Activated T-cell treated with anti-CD3 and anti-CD28 coated beads for 4 hours (primary cell): ENCODE results near the gene NRARP.

Source experiments
- DNase-seq: peaks from one replicate; pipeline ENCODE4 v3.0.0-alpha.2; 2020

The NRARP gene

GRCh38 chr9:137321726-137322361 is 19.8 kb upstream of the NRARP start:
- DNase-seq, result no peak

- DNase-seq, result no peak
These were observed 18.7 kb upstream of the NRARP start for GRCh38 chr9:137320555-137321384.

- no peak for DNase-seq
These were observed 17.9 kb upstream of the NRARP start for GRCh38 chr9:137319739-137320551.

DNA sequence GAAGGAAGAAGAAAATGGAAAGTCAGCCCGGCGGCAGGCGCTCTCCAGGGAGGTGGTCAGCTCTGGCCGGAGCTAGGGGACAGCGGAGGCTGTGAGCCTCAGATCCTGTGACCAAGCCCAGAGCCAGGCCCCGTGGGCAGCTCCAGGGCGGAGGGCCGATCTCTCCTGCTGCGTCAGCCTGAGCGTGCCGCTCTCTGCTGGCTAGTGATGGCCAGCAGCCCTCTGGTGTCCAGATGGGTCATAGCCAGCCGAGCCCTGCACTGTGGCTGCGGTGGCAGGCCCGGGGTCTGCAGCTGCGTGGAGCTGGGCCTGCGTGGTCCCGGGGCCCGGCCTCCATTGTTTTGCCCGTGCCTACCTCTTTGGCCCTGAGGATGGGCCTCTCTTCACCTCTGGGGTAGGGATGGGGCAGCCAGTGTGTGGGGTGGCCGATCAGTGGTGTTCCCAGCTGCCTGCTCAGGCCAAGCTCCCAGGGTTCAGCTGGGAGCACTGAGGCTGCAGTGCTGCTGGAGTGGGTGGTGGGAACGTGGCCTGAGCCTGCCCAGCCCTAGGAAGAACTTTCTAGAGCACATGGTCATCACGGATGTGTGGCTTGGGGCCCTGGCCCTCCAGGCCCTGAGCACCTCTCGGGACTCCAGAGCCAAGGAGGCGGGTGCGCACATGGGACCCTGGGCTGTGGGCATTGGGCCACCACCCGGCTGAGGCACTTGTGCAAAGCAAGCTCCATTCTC is 17.1 kb upstream of the NRARP start:
- DNase-seq, result no peak

- no peak for DNase-seq
These were observed 16.5 kb upstream of the NRARP start for GRCh38 chr9:137318602-137319001.

DNA sequence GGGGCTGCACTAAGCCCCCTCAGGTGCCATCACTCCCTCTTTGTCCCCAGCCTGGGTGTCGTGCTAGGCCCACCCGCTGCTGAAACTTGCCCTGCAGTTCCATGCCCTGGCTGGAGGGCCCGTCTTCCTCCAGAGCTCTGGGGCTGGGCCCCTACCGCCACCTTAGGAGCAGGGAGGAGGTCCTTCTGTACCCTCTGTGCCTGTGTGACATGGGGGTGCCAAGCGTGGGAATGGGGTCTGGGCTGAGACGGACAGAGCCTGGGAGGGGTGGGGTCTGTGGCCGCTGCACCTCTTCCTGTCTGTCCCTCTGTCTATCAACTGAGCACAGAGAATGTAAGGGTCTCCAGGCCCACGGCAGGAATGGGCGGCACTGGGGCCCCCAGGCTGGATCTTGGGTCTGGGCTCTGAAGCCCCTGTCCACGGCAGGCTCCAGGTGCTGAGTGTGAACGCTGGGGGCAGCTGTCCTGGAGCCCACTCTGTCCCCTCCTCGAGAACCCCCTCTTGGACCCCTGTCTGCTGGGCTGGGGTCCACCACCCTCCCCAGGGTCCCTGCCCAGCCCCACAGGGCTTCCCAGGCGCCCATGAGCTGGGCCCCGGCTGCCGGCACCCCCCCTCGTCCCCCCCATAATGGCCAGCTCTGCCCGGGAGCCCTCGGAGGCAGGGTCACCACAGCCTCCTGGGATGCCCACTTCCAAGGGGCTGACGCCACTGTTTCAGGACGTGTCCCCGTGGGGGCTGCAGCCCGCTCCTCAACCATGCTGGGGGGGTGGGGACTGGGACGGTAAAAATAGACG is 15.8 kb upstream of the NRARP start:
- no peak for DNase-seq

DNA sequence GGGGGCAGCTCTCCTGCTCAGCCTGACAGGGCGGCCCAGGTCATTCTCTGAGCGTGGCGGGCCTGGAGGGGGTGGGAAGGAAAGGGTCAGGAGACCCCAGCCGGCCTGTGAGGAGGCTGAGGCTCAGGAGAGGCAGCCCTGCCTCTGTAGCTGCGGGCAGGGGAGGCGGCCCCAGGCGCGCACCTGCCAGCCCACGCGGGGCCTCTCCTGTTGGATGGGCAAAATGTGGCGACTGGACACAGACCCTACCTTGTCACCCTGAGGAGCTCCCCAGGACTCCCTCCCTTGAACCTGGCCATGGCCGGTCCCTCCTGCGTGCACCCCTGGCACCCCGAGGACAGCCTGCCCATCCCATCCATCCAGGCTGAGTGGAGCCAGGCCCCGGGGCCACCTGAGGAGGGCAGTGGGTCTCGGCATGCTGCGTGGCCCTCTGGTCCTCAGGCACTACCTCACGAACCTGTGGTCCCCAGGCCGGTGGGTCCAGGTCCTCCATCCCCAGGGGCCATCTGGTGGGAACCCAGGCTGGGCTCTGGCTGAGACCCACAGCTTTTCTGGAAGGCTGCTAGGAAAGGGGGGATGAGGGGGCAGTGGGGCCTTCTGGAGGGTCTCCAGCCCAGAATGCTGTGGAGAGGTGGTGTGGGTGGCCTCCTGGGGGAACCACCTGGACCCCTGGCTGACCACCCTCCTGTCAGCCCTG is 15.1 kb upstream of the NRARP start:
- no peak for DNase-seq

GRCh38 chr9:137316012-137316981 is 14.2 kb upstream of the NRARP start:
- DNase-seq, result no peak

- DNase-seq, result no peak
These were observed 13.5 kb upstream of the NRARP start for GRCh38 chr9:137315581-137316011.

DNA sequence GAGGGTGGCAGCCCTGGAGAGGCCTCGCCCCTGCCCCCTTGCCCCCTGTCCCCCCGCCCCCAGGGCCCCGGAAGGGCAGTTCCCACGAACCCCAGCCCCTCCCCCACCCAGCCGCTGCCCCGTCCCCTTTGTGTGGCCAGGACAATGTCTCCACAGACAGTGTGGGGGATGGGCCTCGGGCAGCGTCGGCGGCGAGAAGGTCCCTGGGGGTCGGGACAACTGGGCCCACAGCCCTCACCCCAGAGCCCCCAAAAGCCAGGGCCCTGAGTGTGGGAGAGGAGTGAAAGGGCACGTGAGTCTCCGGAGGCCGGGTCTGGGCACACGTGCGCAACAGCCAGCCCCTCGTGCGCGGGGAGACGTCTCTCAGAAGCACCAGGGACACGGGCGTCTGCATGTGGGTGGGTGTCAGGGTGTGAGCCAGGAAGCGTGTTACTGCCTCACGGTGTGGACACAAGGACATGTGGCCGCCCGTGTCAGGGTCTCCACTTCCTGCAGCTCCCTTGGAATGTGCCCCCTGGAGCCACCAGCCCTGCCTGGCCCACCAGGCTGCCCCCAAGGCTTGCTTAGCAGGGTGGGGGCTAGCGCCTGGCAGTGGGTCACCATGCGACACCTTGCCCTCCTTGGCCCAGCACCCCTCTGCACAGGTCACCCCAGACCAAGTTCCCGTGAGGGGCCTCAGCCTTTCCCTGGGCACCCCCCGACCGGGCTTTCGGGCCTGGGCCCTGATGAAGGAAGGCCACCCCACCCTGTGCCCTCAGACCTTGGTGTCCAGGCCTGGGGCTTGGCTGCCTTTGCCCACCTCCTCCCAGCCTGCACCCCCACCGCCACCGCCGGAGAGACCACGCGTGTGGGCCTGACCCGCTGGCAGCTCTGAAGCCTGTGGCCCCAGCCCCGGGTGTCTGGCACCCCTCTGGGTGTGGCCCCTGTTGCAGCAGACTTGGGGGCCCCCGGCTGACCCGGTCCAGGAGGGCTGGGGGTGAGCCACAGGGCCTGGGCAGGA is 12.8 kb upstream of the NRARP start:
- DNase-seq, result no peak

DNA sequence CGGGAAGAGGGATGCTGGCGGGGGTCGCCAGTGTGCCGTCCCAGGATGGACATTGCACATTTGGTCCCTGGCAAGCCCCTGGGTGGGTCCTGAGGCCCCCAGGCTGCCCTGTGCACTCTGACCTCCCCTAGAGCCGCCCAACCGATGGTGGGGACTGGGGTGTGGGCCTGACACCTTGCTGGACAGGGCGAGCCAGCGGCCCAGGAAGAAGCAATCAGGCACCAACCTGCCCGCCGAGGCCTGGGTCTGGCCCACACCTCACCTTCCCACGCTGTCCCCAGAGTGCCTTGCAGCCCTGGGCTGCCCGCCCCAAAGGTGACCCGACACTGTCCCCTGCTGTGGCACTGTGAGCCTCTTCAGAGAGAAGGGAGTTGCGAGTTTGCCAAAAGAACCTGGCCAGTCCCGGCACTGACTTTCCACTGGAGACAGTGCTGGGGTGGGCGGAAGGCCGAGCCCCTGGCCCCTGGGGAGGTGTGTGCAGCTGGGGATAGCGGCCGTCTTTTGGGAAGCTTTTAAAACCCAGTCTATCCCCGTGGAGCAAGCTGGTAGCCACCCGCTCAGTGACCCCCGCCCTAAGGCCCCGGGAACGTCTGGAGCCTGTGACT is 12.0 kb upstream of the NRARP start:
- DNase-seq, result no peak

GRCh38 chr9:137313326-137313936 is 11.4 kb upstream of the NRARP start:
- DNase-seq, result no peak

DNA sequence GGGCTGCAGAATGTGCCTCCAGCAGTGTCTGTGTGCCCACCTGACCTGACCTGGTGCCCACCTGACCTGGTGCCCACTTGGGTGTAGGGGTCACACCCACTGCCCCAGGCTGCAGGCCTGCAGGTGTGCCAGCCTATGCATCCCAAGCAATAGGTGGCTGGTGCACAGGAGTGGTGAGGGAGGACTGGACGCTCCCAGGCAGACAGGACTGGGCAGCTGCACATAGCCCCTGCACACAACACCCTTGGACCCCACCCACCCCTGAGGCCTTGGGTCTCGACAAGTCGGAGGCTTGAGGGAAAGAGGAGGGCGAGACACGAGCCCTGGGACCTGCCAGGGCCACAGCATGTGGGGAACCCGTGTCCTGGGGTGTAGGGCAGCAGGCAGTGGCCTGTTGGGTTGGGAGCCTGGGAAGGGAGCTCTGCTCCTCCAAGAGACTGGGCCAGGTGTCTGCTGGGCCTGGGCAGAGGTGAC is 10.8 kb upstream of the NRARP start:
- no peak for DNase-seq

- no peak for DNase-seq
These were observed 10.1 kb upstream of the NRARP start for GRCh38 chr9:137311986-137312851.

DNA sequence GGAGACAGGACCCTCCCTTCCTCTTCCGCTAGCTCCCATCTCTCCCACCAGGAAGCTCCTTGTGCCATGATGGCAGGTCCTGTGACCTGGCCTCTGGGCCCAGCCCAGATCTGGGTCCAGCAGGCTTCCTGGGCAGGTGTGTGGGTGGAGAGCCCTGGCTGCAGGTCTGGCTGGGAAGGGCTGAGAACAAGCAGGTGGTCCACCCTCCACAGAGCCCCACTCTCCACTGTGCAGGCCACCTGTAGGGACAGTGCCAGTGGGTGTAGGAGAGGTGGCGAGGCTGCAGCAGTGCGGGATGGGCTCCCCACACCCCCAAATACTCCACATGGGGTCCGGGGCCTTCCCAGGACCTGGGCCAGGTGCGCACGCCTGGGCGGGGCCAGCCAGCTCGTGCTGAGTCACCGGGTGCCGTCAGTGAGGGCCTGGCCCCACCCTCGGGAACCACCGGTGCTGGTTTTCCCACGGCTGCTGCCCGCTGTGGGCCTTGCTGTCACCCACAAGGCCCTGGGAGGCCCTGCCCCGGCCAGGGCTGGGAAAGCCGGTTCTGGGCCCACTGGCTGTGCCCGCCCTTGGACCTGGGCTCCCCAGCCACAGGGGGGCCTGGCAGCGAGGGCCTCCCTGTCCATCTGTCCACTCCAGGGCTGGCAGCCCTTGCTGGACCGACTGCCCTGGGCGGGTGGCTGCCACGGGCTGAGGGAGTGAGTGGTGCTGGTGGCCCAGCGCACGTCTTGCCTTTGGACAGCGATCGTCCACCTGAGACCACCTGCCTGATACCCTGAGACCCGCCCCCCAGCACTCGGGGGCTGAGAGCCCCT is 9.3 kb upstream of the NRARP start:
- no peak for DNase-seq
